ENCODE results near the gene PHLPP1. TPM values are rescaled to one million over a fixed set of nuclear protein-coding genes. Genes with fewer than 3 reads are reported as not detected.

PHLPP1 gene
- total RNA-seq, 1 experiment from 2014 or later = 13.7 TPM

GRCh38 chr18:62725896-62726295 lies 10.6 kb downstream of the PHLPP1 start:
- POLR2A ChIA-PET (ENCODE audit: low non-redundant PET) = no interaction called here
- intact Hi-C loops (cut with micrococcal nuclease; ENCODE audit: unreplicated experiment) = no loop called here
- CTCF ChIA-PET = no interaction called here
- no TSS peak for BruUV-seq (replicated peaks)
- Histone ChIP-seq H3K27ac (ENCODE audit: low read depth, low read length, poor library complexity, severe bottlenecking) (no peak overlapping the region), H3K36me3 (ENCODE audit: insufficient read depth, low read length, poor library complexity, severe bottlenecking) (no peaks in the 10 kb centered on the region), H3K4me3 (ENCODE audit: low read depth, low read length, poor library complexity, severe bottlenecking) (no peak overlapping the region), H3K9me3 (ENCODE audit: low read depth, low read length, poor library complexity, severe bottlenecking) (no peaks in the 10 kb centered on the region), H3K27me3 (replicated peaks; ENCODE audit: insufficient read depth, low read depth, low read length, poor library complexity) (no peaks in the 10 kb centered on the region), H3K4me1 (ENCODE audit: insufficient read depth, low read length, poor library complexity, severe bottlenecking) (peaks cover 39% of the 10 kb centered on the region)
- no peak for DNase-seq (ENCODE audit: low spot score)
- TF ChIP-seq CTCF (conservative IDR thresholded peaks at IDR 0.05; ENCODE audit: low read depth, low read length) = no peak
- no peak for TF ChIP-seq EZH2 (IDR thresholded peaks at IDR 0.05; ENCODE audit: borderline replicate concordance, low read depth, low read length, poor library complexity, severe bottlenecking)

- POLR2A ChIA-PET (ENCODE audit: low non-redundant PET) = no interaction called here
- CTCF ChIA-PET = no interaction called here
- no TSS peak for BruUV-seq (replicated peaks)
Measured at GRCh38 chr18:62728254-62728653, 12.9 kb downstream of the PHLPP1 start.

GRCh38 chr18:62729487-62730386 lies 14.4 kb downstream of the PHLPP1 start:
- intact Hi-C loops (cut with micrococcal nuclease; ENCODE audit: unreplicated experiment) = no loop called here
- H3K9me3 ChIP-seq (ENCODE audit: low read depth, low read length, poor library complexity, severe bottlenecking) = peaks cover 5% of the 10 kb centered on the region
- CTCF ChIA-PET = no interaction called here
- no peak for DNase-seq (ENCODE audit: low spot score)
- H3K36me3 ChIP-seq (ENCODE audit: insufficient read depth, low read length, poor library complexity, severe bottlenecking) = no peaks in the 10 kb centered on the region
- no peak for TF ChIP-seq EZH2 (IDR thresholded peaks at IDR 0.05; ENCODE audit: borderline replicate concordance, low read depth, low read length, poor library complexity, severe bottlenecking)
- no peak for TF ChIP-seq CTCF (conservative IDR thresholded peaks at IDR 0.05; ENCODE audit: low read depth, low read length)
- H3K27me3 ChIP-seq (replicated peaks; ENCODE audit: insufficient read depth, low read depth, low read length, poor library complexity) = no peaks in the 10 kb centered on the region
- no TSS peak for BruUV-seq (replicated peaks)
- POLR2A ChIA-PET (ENCODE audit: low non-redundant PET) = no interaction called here
- no peak overlapping the region for H3K4me3 ChIP-seq (ENCODE audit: low read depth, low read length, poor library complexity, severe bottlenecking)
- H3K4me1 ChIP-seq (ENCODE audit: insufficient read depth, low read length, poor library complexity, severe bottlenecking) = peaks cover 7% of the 10 kb centered on the region
- no peak overlapping the region for H3K27ac ChIP-seq (ENCODE audit: low read depth, low read length, poor library complexity, severe bottlenecking)

More at GRCh38 chr18:62728254-62728653, 12.9 kb downstream of the PHLPP1 start:
- peaks cover 15% of the 10 kb centered on the region for H3K4me1 ChIP-seq (ENCODE audit: insufficient read depth, low read length, poor library complexity, severe bottlenecking)
- no peak overlapping the region for H3K4me3 ChIP-seq (ENCODE audit: low read depth, low read length, poor library complexity, severe bottlenecking)
- no peaks in the 10 kb centered on the region for H3K36me3 ChIP-seq (ENCODE audit: insufficient read depth, low read length, poor library complexity, severe bottlenecking)
- no peak overlapping the region for H3K27ac ChIP-seq (ENCODE audit: low read depth, low read length, poor library complexity, severe bottlenecking)
- intact Hi-C loops (cut with micrococcal nuclease; ENCODE audit: unreplicated experiment) = no loop called here
- DNase-seq (ENCODE audit: low spot score) = no peak
- no peak for TF ChIP-seq CTCF (conservative IDR thresholded peaks at IDR 0.05; ENCODE audit: low read depth, low read length)
- TF ChIP-seq EZH2 (IDR thresholded peaks at IDR 0.05; ENCODE audit: borderline replicate concordance, low read depth, low read length, poor library complexity, severe bottlenecking) = no peak
- H3K27me3 ChIP-seq (replicated peaks; ENCODE audit: insufficient read depth, low read depth, low read length, poor library complexity) = no peaks in the 10 kb centered on the region
- H3K9me3 ChIP-seq (ENCODE audit: low read depth, low read length, poor library complexity, severe bottlenecking) = peaks cover 5% of the 10 kb centered on the region
